H9 (cell line): Measurements from ENCODE around the gene MVD. TPM values are rescaled to one million over a fixed set of nuclear protein-coding genes. Genes with fewer than 3 reads are reported as not detected.

Experiments
- DNase-seq: peaks from one replicate; pipeline ENCODE4 v3.0.0-alpha.2; 2017
- H2AFZ ChIP-seq: one replicate; pipeline ENCODE4 v1.6.1; 2013; ENCODE audit warnings: mild to moderate bottlenecking, low read length, control low read depth, moderate library complexity
- H2AK5ac ChIP-seq: 2 replicates; pipeline ENCODE4 v1.6.1; 2013; ENCODE audit warnings: low read length, control low read depth, mixed read lengths; ENCODE audit not compliant: insufficient read length
- H2BK120ac ChIP-seq: one replicate; pipeline ENCODE4 v1.6.1; 2013; ENCODE audit warnings: low read depth, mild to moderate bottlenecking, low read length, control low read depth, inconsistent platforms; ENCODE audit not compliant: poor library complexity, severe bottlenecking
- H2BK12ac ChIP-seq: 2 replicates; pipeline ENCODE4 v1.6.1; 2013; ENCODE audit warnings: low read length, control low read depth, mixed read lengths, low read depth; ENCODE audit not compliant: insufficient read length
- H2BK15ac ChIP-seq: 2 replicates; pipeline ENCODE4 v1.6.1; 2013; ENCODE audit warnings: low read depth, low read length, control low read depth
- H2BK20ac ChIP-seq: one replicate; pipeline ENCODE4 v1.6.1; 2013; ENCODE audit warnings: low read depth, mild to moderate bottlenecking, low read length, control low read depth, inconsistent platforms; ENCODE audit not compliant: poor library complexity, severe bottlenecking
- H2BK5ac ChIP-seq: 2 replicates; pipeline ENCODE4 v1.6.1; 2013; ENCODE audit warnings: low read length, control low read depth, mixed read lengths; ENCODE audit not compliant: insufficient read length
- H3K14ac ChIP-seq: 2 replicates; pipeline ENCODE4 v1.6.1; 2013; ENCODE audit warnings: low read length, control low read depth; ENCODE audit not compliant: insufficient read depth
- H3K18ac ChIP-seq: 2 replicates; pipeline ENCODE4 v1.6.1; 2013; ENCODE audit warnings: low read depth, mild to moderate bottlenecking, mixed read lengths, low read length, control low read depth; ENCODE audit not compliant: insufficient read length
- H3K23ac ChIP-seq: 2 replicates; pipeline ENCODE4 v1.6.1; 2013; ENCODE audit warnings: low read length, control low read depth, mixed read lengths, low read depth; ENCODE audit not compliant: insufficient read length
- H3K23me2 ChIP-seq: 2 replicates; pipeline ENCODE4 v1.6.1; 2013; ENCODE audit warnings: low read depth, mild to moderate bottlenecking, mixed read lengths, low read length, control low read depth; ENCODE audit not compliant: insufficient read length, poor library complexity, severe bottlenecking
- H3K27ac ChIP-seq: 2 replicates; pipeline ENCODE4 v1.5.1; 2013; ENCODE audit warnings: low read length, control low read depth, mixed read lengths, low read depth; ENCODE audit not compliant: insufficient read length
- H3K27me3 ChIP-seq: 2 replicates; pipeline ENCODE4 v1.6.1; 2013; ENCODE audit warnings: low read length, control low read depth, inconsistent platforms; ENCODE audit not compliant: insufficient read depth
- H3K4ac ChIP-seq: 2 replicates; pipeline ENCODE4 v1.6.1; 2013; ENCODE audit warnings: low read depth, mild to moderate bottlenecking, control low read depth, inconsistent platforms, low read length, moderate library complexity
- H3K4me1 ChIP-seq: 2 replicates; pipeline ENCODE4 v1.6.1; 2013; ENCODE audit warnings: low read length, control low read depth, inconsistent platforms; ENCODE audit not compliant: insufficient read depth
- H3K4me2 ChIP-seq: 2 replicates; pipeline ENCODE4 v1.6.1; 2013; ENCODE audit warnings: low read length, control low read depth, mixed read lengths; ENCODE audit not compliant: insufficient read length, insufficient read depth
- H3K56ac ChIP-seq: 2 replicates; pipeline ENCODE4 v1.6.1; 2013; ENCODE audit warnings: low read depth, mild to moderate bottlenecking, mixed read lengths, low read length, control low read depth; ENCODE audit not compliant: insufficient read length
- H3K79me1 ChIP-seq: 2 replicates; pipeline ENCODE4 v1.6.1; 2013; ENCODE audit warnings: low read depth, mild to moderate bottlenecking, moderate library complexity, low read length, control low read depth, inconsistent platforms; ENCODE audit not compliant: insufficient read depth, poor library complexity, severe bottlenecking
- H3K79me2 ChIP-seq: 2 replicates; pipeline ENCODE4 v1.6.1; 2013; ENCODE audit warnings: low read length, control low read depth, inconsistent platforms; ENCODE audit not compliant: insufficient read depth
- H3K9ac ChIP-seq: 2 replicates; pipeline ENCODE4 v1.6.1; 2013; ENCODE audit warnings: low read length, control low read depth, mixed read lengths; ENCODE audit not compliant: insufficient read length; ENCODE audit errors: extremely low read depth
- H3K9me3 ChIP-seq: one replicate; pipeline ENCODE4 v1.6.1; 2013; ENCODE audit warnings: low read depth, low read length, inconsistent platforms; ENCODE audit not compliant: control insufficient read depth
- H3T11ph ChIP-seq: one replicate; pipeline ENCODE4 v1.6.1; 2013; ENCODE audit warnings: mild to moderate bottlenecking, low read length, control low read depth, inconsistent platforms
- H4K20me1 ChIP-seq: one replicate; pipeline ENCODE4 v1.6.1; 2013; ENCODE audit not compliant: control insufficient read depth, insufficient read length, insufficient read depth
- H4K5ac ChIP-seq: 2 replicates; pipeline ENCODE4 v1.6.1; 2013; ENCODE audit warnings: low read depth, mild to moderate bottlenecking, mixed read lengths, low read length, control low read depth; ENCODE audit not compliant: insufficient read length
- H4K8ac ChIP-seq: replicated peaks from 2 replicates; pipeline ENCODE4 v1.6.1; 2013; ENCODE audit warnings: low read length, control low read depth, mixed read lengths, low read depth; ENCODE audit not compliant: insufficient read length
- H4K91ac ChIP-seq: 2 replicates; pipeline ENCODE4 v1.6.1; 2013; ENCODE audit warnings: low read depth, mild to moderate bottlenecking, moderate library complexity, mixed read lengths, low read length, control low read depth; ENCODE audit not compliant: insufficient read length
- H3K27ac Mint-ChIP-seq, 3 experiments: 2 replicates in 2 of 3; 3 replicates in 1 of 3; pipeline ENCODE4 v1.8.0; 2020 to 2021; ENCODE audit warnings: mixed read lengths in 3 of 3, mild to moderate bottlenecking in 1 of 3, moderate library complexity in 1 of 3
- H3K27me3 Mint-ChIP-seq: 2 replicates; pipeline ENCODE4 v1.8.0; 2021; ENCODE audit warnings: low read depth, mild to moderate bottlenecking, moderate library complexity, mixed read lengths
- H3K36me3 Mint-ChIP-seq, 3 experiments: 2 replicates in 2 of 3; 3 replicates in 1 of 3; pipeline ENCODE4 v1.8.0; 2020 to 2021; ENCODE audit warnings: low read depth in 3 of 3, mixed read lengths in 3 of 3; ENCODE audit not compliant: insufficient read depth in 1 of 3
- H3K4me1 Mint-ChIP-seq, 2 experiments: 2 replicates each; pipeline ENCODE4 v1.8.0; 2020; ENCODE audit warnings: mixed read lengths in 2 of 2
- H3K4me3 Mint-ChIP-seq, 2 experiments: 2 replicates in 1 of 2; 3 replicates in 1 of 2; pipeline ENCODE4 v1.8.0; 2020 to 2021; ENCODE audit warnings: mild to moderate bottlenecking in 2 of 2, mixed read lengths in 2 of 2, moderate library complexity in 1 of 2
- H3K9me3 Mint-ChIP-seq, 2 experiments: 2 replicates in 1 of 2; 3 replicates in 1 of 2; pipeline ENCODE4 v1.8.0; 2020; ENCODE audit warnings: mild to moderate bottlenecking in 2 of 2, mixed read lengths in 2 of 2, moderate library complexity in 1 of 2
- CTCF ChIP-seq: fragments of 200-600 bp; sonication (generic); conservative IDR thresholded peaks from 3 replicates; pipeline ENCODE4 v1.8.0; 2021; ENCODE audit warnings: antibody characterized with exemption, mild to moderate bottlenecking
- WGBS: extraction: QIAGEN DNeasy Blood & Tissue Kit; methylation state at CpG from one replicate; pipeline ENCODE4 v1.1.7; 2013; ENCODE audit warnings: missing lambda C conversion rate, low lambda C conversion rate, mixed read lengths; ENCODE audit not compliant: insufficient read length; ENCODE audit errors: extremely low coverage; 5-methylcytosine and 5-hydroxymethylcytosine counted together
- total RNA-seq: library from RNA; stranded (reverse); gene quantifications from 2 replicates; pipeline ENCODE4 v1.2.1, GENCODE V29; 2021

Gene MVD
- total RNA-seq, 1 experiment from 2014 or later, result 53.2 TPM

- Histone ChIP-seq H3K9me3 (no peaks in the 10 kb centered on the region), H3K14ac (no peak overlapping the region), H3T11ph (no peak overlapping the region), H3K23me2 (peaks cover 15% of the 10 kb centered on the region), H3K27me3 (no peaks in the 10 kb centered on the region), H2BK5ac (no peak overlapping the region), H3K18ac (no peak overlapping the region), H2BK20ac (no peak overlapping the region), H2BK12ac (no peak overlapping the region), H2AFZ (no peak overlapping the region), H4K8ac (no peak overlapping the region), H3K27ac (no peak overlapping the region), H3K79me1 (no peaks in the 10 kb centered on the region), H3K4ac (no peak overlapping the region), H2AK5ac (no peak overlapping the region), H2BK120ac (no peak overlapping the region), H3K4me2 (no peak overlapping the region), H4K20me1 (no peaks in the 10 kb centered on the region), H4K5ac (no peak overlapping the region), H3K23ac (no peak overlapping the region), H3K9ac (no peak overlapping the region), H3K4me1 (no peaks in the 10 kb centered on the region), H4K91ac (no peak overlapping the region), H2BK15ac (no peak overlapping the region), H3K56ac (no peak overlapping the region), H3K79me2 (no peaks in the 10 kb centered on the region)
- DNase-seq, result no peak
- Mint-ChIP-seq H3K27me3 (peaks cover 7% of the 10 kb centered on the region), H3K4me3 (no peak overlapping the region), H3K27ac (no peak overlapping the region), H3K4me1 (peaks cover 0 to 22% of the 10 kb centered on the region in 2 experiments; a peak in 3 of 4 replicates), H3K36me3 (peaks cover 13 to 48% (median 42%) of the 10 kb centered on the region in 3 experiments; a peak in 6 of 7 replicates), H3K9me3 (no peaks in the 10 kb centered on the region; a peak in 1 of 5 replicates)
- no CpG with 5 or more reads among the region's 16 CpGs for WGBS
- no peak for TF ChIP-seq CTCF
Observed at GRCh38 chr16:88631384-88631783, 31.5 kb downstream of the MVD start.
